Measurements from ENCODE around the gene NTRK1. TPM values are rescaled to one million over a fixed set of nuclear protein-coding genes. Genes with fewer than 3 reads are reported as not detected.

Gene NTRK1
- total RNA-seq, 6 experiments from 2014 or later: 0.10 TPM; not detected in 5

DNA sequence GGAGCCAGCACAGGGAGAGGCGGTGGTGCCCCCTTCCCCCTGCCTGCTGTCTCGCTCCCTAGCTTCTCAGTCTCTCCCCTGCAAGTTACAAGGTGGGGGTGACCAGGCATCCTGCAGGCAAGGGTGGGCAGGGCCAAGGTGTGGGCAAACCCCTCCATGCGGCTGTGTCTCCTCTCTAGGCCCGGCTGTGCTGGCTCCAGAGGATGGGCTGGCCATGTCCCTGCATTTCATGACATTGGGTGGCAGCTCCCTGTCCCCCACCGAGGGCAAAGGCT is 14.6 kb downstream of the NTRK1 start:
- H3K27ac Mint-ChIP-seq: no peak overlapping the region
- no peak overlapping the region for H3K4me3 Mint-ChIP-seq
- TF ChIP-seq CTCF (IDR thresholded peaks at IDR 0.05): no peak
- peaks cover 15% of the 10 kb centered on the region for H3K4me1 Mint-ChIP-seq (ENCODE audit: low read depth)
- no peaks in the 10 kb centered on the region for H3K9me3 Mint-ChIP-seq
- H3K36me3 Mint-ChIP-seq (ENCODE audit: low read depth): no peaks in the 10 kb centered on the region
- peaks cover 21% of the 10 kb centered on the region for H3K27me3 Mint-ChIP-seq (ENCODE audit: insufficient read depth)
- no peak for DNase-seq

DNA sequence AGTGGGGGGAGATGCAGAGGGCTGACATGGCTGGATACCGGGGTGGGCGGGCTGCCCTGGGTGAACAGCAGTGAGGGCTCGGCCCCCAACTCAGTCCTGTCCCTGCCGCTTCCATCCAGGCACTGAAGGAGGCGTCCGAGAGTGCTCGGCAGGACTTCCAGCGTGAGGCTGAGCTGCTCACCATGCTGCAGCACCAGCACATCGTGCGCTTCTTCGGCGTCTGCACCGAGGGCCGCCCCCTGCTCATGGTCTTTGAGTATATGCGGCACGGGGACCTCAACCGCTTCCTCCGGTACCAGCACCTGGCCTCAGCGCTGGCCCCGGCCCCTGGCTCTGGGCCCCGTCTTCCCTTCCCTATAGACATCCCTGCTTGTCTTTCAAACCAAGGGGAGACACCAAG is 15.6 kb downstream of the NTRK1 start:
- DNase-seq: no peak
- peaks cover 31% of the 10 kb centered on the region for H3K27me3 Mint-ChIP-seq (ENCODE audit: insufficient read depth)
- no peak for TF ChIP-seq CTCF (IDR thresholded peaks at IDR 0.05)
- no peaks in the 10 kb centered on the region for H3K36me3 Mint-ChIP-seq (ENCODE audit: low read depth)
- no peak overlapping the region for H3K27ac Mint-ChIP-seq
- H3K4me3 Mint-ChIP-seq: no peak overlapping the region
- H3K9me3 Mint-ChIP-seq: no peaks in the 10 kb centered on the region
- H3K4me1 Mint-ChIP-seq (ENCODE audit: low read depth): 0 out of 2 replicates have a peak, but pooled peaks cover 5% of the 10 kb centered on the region

- H3K9me3 Mint-ChIP-seq: no peaks in the 10 kb centered on the region
- DNase-seq: no peak
- TF ChIP-seq CTCF (IDR thresholded peaks at IDR 0.05): no peak
- no peaks in the 10 kb centered on the region for H3K4me1 Mint-ChIP-seq (ENCODE audit: low read depth)
- no peaks in the 10 kb centered on the region for H3K36me3 Mint-ChIP-seq (ENCODE audit: low read depth)
- no peak overlapping the region for H3K27ac Mint-ChIP-seq
- no peak overlapping the region for H3K4me3 Mint-ChIP-seq
- H3K27me3 Mint-ChIP-seq (ENCODE audit: insufficient read depth): peaks cover 41% of the 10 kb centered on the region
Measured at GRCh38 chr1:156877433-156878170, 16.9 kb downstream of the NTRK1 start.

- Mint-ChIP-seq H3K36me3 (ENCODE audit: low read depth) (no peaks in the 10 kb centered on the region), H3K4me1 (ENCODE audit: low read depth) (no peaks in the 10 kb centered on the region), H3K27ac (no peak overlapping the region), H3K9me3 (no peaks in the 10 kb centered on the region), H3K4me3 (no peak overlapping the region), H3K27me3 (ENCODE audit: insufficient read depth) (peaks cover 52% of the 10 kb centered on the region)
- no peak for DNase-seq
- no peak for TF ChIP-seq CTCF (IDR thresholded peaks at IDR 0.05)
Measured at GRCh38 chr1:156879876-156880275, 19.2 kb downstream of the NTRK1 start.

DNA sequence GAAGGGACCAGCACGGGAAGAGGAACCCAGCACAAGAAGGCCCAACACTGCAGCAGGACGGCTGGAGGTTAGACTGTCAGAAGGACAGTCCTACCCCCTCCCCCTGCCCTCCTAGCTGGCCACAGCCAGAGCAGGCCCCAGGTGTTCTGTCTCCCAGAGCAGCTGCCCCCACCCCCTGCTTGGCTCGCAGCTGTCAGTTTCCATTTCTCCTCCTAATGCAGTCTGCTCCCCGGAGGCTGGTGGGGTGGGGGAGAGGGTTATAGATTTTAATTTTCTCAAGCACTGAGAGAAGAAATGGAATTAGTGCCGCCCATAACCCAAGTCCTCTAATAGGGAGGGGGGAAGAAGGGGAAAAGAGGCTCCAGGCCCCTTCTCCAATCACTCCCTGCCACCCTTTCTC is 19.8 kb downstream of the NTRK1 start:
- no peaks in the 10 kb centered on the region for H3K36me3 Mint-ChIP-seq (ENCODE audit: low read depth)
- no peak overlapping the region for H3K27ac Mint-ChIP-seq
- TF ChIP-seq CTCF (IDR thresholded peaks at IDR 0.05): no peak
- H3K4me3 Mint-ChIP-seq: no peak overlapping the region
- no peak for DNase-seq
- no peaks in the 10 kb centered on the region for H3K4me1 Mint-ChIP-seq (ENCODE audit: low read depth)
- H3K9me3 Mint-ChIP-seq: no peaks in the 10 kb centered on the region
- H3K27me3 Mint-ChIP-seq (ENCODE audit: insufficient read depth): peaks cover 50% of the 10 kb centered on the region

- Mint-ChIP-seq H3K9me3 (no peaks in the 10 kb centered on the region), H3K4me3 (no peak overlapping the region), H3K27ac (no peak overlapping the region), H3K4me1 (ENCODE audit: low read depth) (no peaks in the 10 kb centered on the region), H3K36me3 (ENCODE audit: low read depth) (no peaks in the 10 kb centered on the region), H3K27me3 (ENCODE audit: insufficient read depth) (peaks cover 49% of the 10 kb centered on the region)
- DNase-seq: no peak
- TF ChIP-seq CTCF (IDR thresholded peaks at IDR 0.05): no peak
Measured at GRCh38 chr1:156881101-156881500, 20.4 kb downstream of the NTRK1 start.

Measured in HFFc6 (cell line).